IgD-negative memory B cell (primary cell): ENCODE data around the gene RAB8B. TPM values are rescaled to one million over a fixed set of nuclear protein-coding genes. Genes with fewer than 3 reads are reported as not detected.
A peak's percentile ranks its signal among the peaks of the same experiment; 100 is the strongest.

Source experiments
- H3K27ac Mint-ChIP-seq, 3 donors: one replicate each; pipeline ENCODE4 v1.8.0; 2020 to 2022; ENCODE audit warnings: mild to moderate bottlenecking in 3 of 3, mixed read lengths in 3 of 3, moderate library complexity in 1 of 3
- H3K27me3 Mint-ChIP-seq: one replicate; pipeline ENCODE4 v1.8.0; 2021; ENCODE audit warnings: mixed read lengths
- H3K36me3 Mint-ChIP-seq: one replicate; pipeline ENCODE4 v1.8.0; 2020; ENCODE audit warnings: mild to moderate bottlenecking, mixed read lengths
- H3K4me1 Mint-ChIP-seq, 3 donors: one replicate each; pipeline ENCODE4 v1.8.0; 2020 to 2022; ENCODE audit warnings: mixed read lengths in 3 of 3, mild to moderate bottlenecking in 1 of 3
- H3K4me3 Mint-ChIP-seq, 4 donors: one replicate each; pipeline ENCODE4 v1.8.0; 2020 to 2022; ENCODE audit warnings: mild to moderate bottlenecking in 4 of 4, mixed read lengths in 4 of 4, moderate library complexity in 3 of 4
- H3K9me3 Mint-ChIP-seq, 3 donors: one replicate each; pipeline ENCODE4 v1.8.0; 2020 to 2021; ENCODE audit warnings: mixed read lengths in 3 of 3, mild to moderate bottlenecking in 1 of 3
- polyA plus RNA-seq: library from polyadenylated mRNA; unstranded; fragments of 300-500 nt; fragmentation: Illumina TruSeq; gene quantifications from one replicate; pipeline ENCODE4 v1.2.3, GENCODE V29; 2021

RAB8B gene
- polyA plus RNA-seq, 1 donor from 2014 or later: 57.6 TPM

DNA sequence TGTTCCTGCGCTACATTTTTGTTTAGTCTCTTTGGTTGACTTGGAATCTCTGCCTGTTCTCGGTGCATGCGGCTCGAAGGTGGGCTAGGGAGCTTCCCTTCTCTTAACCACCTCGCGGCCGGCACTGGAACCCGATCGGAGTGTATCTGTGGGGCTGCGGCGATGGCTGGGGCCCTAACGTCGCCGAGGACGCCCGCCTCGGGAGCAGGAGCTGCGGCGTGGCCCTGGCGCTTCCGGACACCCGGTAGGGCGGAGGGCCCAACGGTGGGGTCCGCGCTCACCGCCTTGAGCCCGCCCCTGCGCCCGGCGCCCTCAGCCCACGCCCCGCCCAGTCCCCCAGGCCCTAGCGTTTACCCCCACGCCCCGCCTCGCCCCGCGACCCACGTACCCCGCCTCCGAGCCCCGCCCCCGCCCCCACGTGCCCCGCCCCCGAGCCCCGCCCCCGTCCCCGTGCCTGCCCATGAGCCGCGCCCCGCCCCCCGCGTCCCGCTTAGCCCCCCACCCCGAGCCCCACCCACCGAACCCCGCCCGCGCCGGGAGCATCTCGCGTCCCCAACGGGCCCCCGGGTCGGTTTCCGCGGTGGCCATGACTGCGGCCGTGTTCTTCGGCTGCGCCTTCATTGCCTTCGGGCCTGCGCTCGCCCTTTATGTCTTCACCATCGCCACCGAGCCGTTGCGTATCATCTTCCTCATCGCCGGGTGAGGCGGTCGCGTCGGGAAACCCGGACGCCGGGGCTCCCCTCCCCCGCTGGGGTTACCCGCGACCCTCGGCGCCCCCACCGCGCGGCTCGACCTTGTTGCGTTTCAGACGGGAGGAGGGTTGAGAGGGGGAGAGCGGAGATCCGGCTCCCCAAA is 87.9 kb downstream of the RAB8B start, which contains the start of gene APH1B:
Gene APH1B, plus strand, starts transcription at position 568 of the 855 bp plus-strand sequence. Its CDS starts 19 bp downstream, at position 587.
- H3K27ac Mint-ChIP-seq: peak within 1 kb of the TSS; percentile 60 to 97 (median 63)
- peaks cover 13 to 30% (median 17%) of the 10 kb centered on the region in 3 donors for H3K4me1 Mint-ChIP-seq
- H3K4me3 Mint-ChIP-seq: peak within 1 kb of the TSS; percentile 82 to 96 (median 88)
- no peaks in the 10 kb centered on the region for H3K27me3 Mint-ChIP-seq
- H3K9me3 Mint-ChIP-seq: no peaks in the 10 kb centered on the region
- no peaks in the 10 kb centered on the region for H3K36me3 Mint-ChIP-seq

DNA sequence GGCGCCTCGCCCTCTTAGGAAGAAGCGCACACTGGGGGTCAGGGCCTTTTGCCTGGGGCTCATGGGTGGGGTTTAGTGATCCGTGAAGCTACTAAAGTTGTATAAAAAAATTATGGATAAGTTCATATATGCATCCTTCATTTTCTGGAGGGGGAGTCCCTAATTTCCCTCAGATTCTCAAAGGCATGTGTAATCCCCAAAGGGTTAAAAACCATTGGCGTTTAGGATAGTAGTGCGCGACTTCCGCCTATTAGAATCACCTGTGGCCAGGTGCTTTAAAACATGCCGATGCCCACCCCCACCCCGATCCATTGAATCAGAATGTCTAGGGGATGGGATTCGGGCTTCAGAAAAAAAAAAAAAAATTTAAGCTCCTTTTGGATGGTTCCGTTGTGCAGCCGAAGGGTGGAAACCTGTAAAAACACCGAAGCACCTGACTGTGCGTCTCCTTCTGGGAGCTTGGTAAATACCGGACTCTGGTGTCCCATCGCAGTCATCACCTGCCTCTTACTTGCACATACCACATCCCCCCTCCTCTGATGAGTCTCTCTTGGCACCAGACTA is 88.6 kb downstream of the RAB8B start:
- Mint-ChIP-seq H3K4me3 (peak overlapping the region; percentile 81 to 95 (median 88)), H3K4me1 (peaks cover 14 to 30% (median 17%) of the 10 kb centered on the region in 3 donors), H3K36me3 (no peaks in the 10 kb centered on the region), H3K9me3 (no peaks in the 10 kb centered on the region), H3K27me3 (no peaks in the 10 kb centered on the region), H3K27ac (peak overlapping the region; percentile 55 to 97 (median 63))

DNA sequence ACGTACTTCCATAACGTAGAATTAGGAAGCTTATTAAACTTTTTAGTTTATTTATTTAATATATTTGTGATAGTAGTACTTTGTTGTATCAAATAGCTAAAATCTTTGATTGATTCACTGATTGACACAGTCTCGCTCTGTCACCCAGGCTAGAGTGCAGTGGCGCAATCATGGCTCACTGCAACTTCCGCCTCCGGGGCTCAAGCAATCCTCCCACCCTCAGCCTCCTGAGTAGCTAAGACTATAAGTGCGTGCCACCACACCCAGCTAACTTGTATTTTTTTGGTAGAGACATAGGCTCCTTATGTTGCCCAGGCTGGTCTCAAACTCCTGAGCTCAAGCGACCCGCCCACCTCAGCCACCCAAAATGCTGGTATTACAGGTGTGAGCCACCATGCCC is 93.7 kb downstream of the RAB8B start:
- peak overlapping the region in 1 of 4 donors; percentile 79 for H3K4me3 Mint-ChIP-seq
- no peak overlapping the region for H3K27ac Mint-ChIP-seq
- H3K4me1 Mint-ChIP-seq: peaks cover 12 to 14% (median 13%) of the 10 kb centered on the region in 3 donors
- no peaks in the 10 kb centered on the region for H3K9me3 Mint-ChIP-seq
- no peaks in the 10 kb centered on the region for H3K27me3 Mint-ChIP-seq
- H3K36me3 Mint-ChIP-seq: peaks cover 5% of the 10 kb centered on the region

DNA sequence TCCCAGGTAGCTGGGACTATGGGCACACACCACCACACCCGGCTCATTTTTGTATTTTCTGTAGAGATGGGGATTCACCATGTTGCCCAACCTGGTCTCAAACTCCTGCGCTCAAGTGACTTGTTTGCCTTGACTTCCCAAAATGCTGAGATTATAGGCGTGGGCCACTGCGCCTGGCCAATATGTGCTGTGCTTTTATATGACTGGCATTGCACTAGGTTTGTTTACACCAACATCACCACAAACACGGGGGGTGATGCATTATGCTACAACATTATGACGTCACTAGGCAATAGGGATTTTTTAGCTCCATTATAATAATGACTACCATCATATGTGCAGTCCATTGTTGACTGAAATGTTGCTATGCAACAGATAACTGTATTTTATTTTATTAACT is 94.9 kb downstream of the RAB8B start:
- H3K4me3 Mint-ChIP-seq: no peak overlapping the region
- H3K36me3 Mint-ChIP-seq: peaks cover 5% of the 10 kb centered on the region
- H3K27ac Mint-ChIP-seq: no peak overlapping the region
- H3K27me3 Mint-ChIP-seq: no peaks in the 10 kb centered on the region
- no peaks in the 10 kb centered on the region for H3K9me3 Mint-ChIP-seq
- peaks cover 2 to 8% (median 6%) of the 10 kb centered on the region in 3 donors for H3K4me1 Mint-ChIP-seq

- Mint-ChIP-seq H3K9me3 (no peaks in the 10 kb centered on the region), H3K27me3 (no peaks in the 10 kb centered on the region), H3K27ac (no peak overlapping the region), H3K4me1 (peaks cover 0 to 7% (median 6%) of the 10 kb centered on the region in 3 donors), H3K36me3 (peaks cover 8% of the 10 kb centered on the region), H3K4me3 (no peak overlapping the region)
Measured at GRCh38 chr15:63287109-63287508, 97.7 kb downstream of the RAB8B start.

DNA sequence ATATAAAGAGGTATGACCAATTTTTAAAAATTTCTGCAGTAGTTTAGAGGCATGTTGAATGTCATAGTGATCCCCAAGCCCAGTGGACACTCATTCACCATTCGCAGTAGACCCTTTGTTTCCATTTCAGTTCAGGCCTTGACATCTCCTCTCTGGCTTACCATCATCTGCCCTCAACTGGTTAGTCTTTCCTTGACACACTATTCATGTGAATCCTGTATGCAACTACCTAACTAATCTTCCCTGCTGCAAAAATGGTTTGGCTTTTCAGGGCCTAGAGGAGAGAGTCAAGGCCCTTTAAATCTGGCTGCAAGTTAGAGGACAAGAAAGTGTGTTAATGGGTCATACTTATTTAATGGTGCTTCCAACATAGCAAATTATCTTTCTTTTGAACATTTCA is 98.9 kb downstream of the RAB8B start:
- no peak overlapping the region for H3K27ac Mint-ChIP-seq
- H3K36me3 Mint-ChIP-seq: peaks cover 5% of the 10 kb centered on the region
- H3K4me3 Mint-ChIP-seq: no peak overlapping the region
- H3K4me1 Mint-ChIP-seq: peaks cover 4 to 11% (median 11%) of the 10 kb centered on the region in 3 donors
- H3K9me3 Mint-ChIP-seq: no peaks in the 10 kb centered on the region
- no peaks in the 10 kb centered on the region for H3K27me3 Mint-ChIP-seq

GRCh38 chr15:63288778-63289378 is 99.5 kb downstream of the RAB8B start:
- Mint-ChIP-seq H3K4me1 (peaks cover 4 to 11% (median 7%) of the 10 kb centered on the region in 3 donors), H3K27me3 (no peaks in the 10 kb centered on the region), H3K27ac (no peak overlapping the region), H3K36me3 (peaks cover 5% of the 10 kb centered on the region), H3K9me3 (no peaks in the 10 kb centered on the region), H3K4me3 (no peak overlapping the region)

GRCh38 chr15:63291507-63291906 is 102.1 kb downstream of the RAB8B start:
- Mint-ChIP-seq H3K27ac (no peak overlapping the region), H3K36me3 (peaks cover 3% of the 10 kb centered on the region)

DNA sequence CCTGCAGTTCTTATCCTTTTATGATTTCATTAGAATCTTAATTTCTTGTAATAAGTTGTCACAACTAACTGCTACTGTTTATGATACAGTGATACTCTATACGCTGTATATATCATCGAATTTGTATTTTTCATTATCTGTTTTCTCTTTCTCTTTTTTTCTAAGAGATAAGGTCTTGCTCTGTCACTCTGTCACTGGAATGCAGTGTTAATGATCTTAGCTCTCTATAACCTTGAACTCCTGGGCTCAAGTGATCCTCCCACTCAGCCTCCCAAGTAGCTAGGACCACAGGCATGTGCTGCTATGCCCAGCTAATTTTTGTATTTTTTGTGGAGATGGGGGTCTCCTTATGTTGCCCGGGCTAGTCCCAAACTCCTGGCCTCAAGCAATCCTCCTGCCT is 102.8 kb downstream of the RAB8B start:
- H3K27me3 Mint-ChIP-seq: no peaks in the 10 kb centered on the region
- H3K36me3 Mint-ChIP-seq: peaks cover 3% of the 10 kb centered on the region
- H3K4me3 Mint-ChIP-seq: no peak overlapping the region
- H3K4me1 Mint-ChIP-seq: peaks cover 8 to 11% (median 9%) of the 10 kb centered on the region in 3 donors
- H3K9me3 Mint-ChIP-seq: no peaks in the 10 kb centered on the region
- H3K27ac Mint-ChIP-seq: no peak overlapping the region

More at GRCh38 chr15:63291507-63291906, 102.1 kb downstream of the RAB8B start:
- Mint-ChIP-seq H3K4me1 (peaks cover 8 to 11% (median 9%) of the 10 kb centered on the region in 3 donors), H3K4me3 (no peak overlapping the region), H3K9me3 (no peaks in the 10 kb centered on the region), H3K27me3 (no peaks in the 10 kb centered on the region)

GRCh38 chr15:63292771-63293170 is 103.4 kb downstream of the RAB8B start:
- Mint-ChIP-seq H3K27ac (peak overlapping the region in 1 of 3 donors; percentile 80), H3K4me1 (peaks cover 8 to 11% (median 9%) of the 10 kb centered on the region in 3 donors), H3K9me3 (no peaks in the 10 kb centered on the region), H3K27me3 (no peaks in the 10 kb centered on the region), H3K36me3 (peaks cover 3% of the 10 kb centered on the region), H3K4me3 (no peak overlapping the region)

GRCh38 chr15:63294359-63294758 is 105.0 kb downstream of the RAB8B start:
- Mint-ChIP-seq H3K4me1 (peaks cover 5 to 9% (median 8%) of the 10 kb centered on the region in 3 donors), H3K27ac (no peak overlapping the region), H3K36me3 (peaks cover 3% of the 10 kb centered on the region), H3K4me3 (no peak overlapping the region), H3K27me3 (no peaks in the 10 kb centered on the region), H3K9me3 (no peaks in the 10 kb centered on the region)

DNA sequence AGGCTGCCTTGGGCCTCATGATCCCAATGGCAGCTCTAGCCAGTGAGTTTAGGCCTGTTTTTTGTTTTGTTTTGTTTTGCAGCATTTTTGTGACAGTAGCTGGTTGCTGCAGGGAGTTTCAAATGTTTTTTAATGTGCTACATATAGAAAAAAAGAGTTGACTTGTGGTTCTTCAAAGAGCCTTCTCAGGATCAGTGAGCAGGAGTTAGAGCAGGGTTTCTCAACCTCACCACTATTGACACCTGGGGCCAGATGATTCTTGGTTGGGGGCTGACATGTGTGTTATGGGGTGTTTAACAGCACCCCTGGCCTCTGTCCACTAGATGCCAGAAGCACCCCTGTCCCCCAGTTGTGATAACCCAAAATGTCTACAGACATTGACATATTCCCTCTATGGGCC is 105.9 kb downstream of the RAB8B start:
- no peak overlapping the region for H3K27ac Mint-ChIP-seq
- no peaks in the 10 kb centered on the region for H3K27me3 Mint-ChIP-seq
- H3K9me3 Mint-ChIP-seq: no peaks in the 10 kb centered on the region
- H3K36me3 Mint-ChIP-seq: peaks cover 3% of the 10 kb centered on the region
- peaks cover 5 to 9% (median 8%) of the 10 kb centered on the region in 3 donors for H3K4me1 Mint-ChIP-seq
- no peak overlapping the region for H3K4me3 Mint-ChIP-seq

- no peaks in the 10 kb centered on the region for H3K9me3 Mint-ChIP-seq
- peaks cover 2% of the 10 kb centered on the region for H3K36me3 Mint-ChIP-seq
- no peaks in the 10 kb centered on the region for H3K27me3 Mint-ChIP-seq
- H3K27ac Mint-ChIP-seq: no peak overlapping the region
- no peak overlapping the region for H3K4me3 Mint-ChIP-seq
- H3K4me1 Mint-ChIP-seq: peaks cover 5 to 9% (median 8%) of the 10 kb centered on the region in 3 donors
Measured at GRCh38 chr15:63296195-63296594, 106.8 kb downstream of the RAB8B start.

DNA sequence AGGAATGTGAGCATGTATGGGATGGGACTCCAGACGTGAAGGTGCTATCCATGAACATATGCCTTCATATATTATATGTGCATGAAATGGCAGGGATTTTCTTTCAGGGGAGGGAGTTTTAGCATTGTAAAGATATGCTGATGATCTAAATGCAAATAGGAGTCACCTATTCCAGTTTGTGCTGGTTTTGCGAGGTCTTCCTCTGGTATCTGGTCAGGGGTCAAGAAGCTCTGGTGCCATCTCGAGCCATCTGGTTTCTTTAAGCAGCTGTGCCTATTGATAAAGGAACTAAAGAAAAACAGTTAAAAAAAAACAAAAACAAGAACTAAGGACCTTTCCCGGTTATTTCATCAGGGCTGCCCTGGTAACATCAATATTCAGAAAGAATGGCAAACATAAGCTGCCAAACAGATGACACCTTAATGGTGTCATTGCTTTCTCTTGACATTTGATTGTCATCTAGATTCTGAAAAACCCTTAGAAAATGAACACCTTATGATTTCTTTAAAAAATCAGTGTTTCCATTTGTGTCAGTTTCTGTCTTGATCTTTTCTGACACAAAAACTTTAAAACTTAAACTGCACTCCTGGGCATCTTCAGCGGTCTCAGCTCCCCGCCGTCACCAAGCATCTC is 110.7 kb downstream of the RAB8B start:
- Mint-ChIP-seq H3K27me3 (no peaks in the 10 kb centered on the region), H3K9me3 (no peaks in the 10 kb centered on the region), H3K36me3 (peaks cover 14% of the 10 kb centered on the region), H3K4me3 (no peak overlapping the region), H3K4me1 (no peaks in the 10 kb centered on the region), H3K27ac (no peak overlapping the region)

DNA sequence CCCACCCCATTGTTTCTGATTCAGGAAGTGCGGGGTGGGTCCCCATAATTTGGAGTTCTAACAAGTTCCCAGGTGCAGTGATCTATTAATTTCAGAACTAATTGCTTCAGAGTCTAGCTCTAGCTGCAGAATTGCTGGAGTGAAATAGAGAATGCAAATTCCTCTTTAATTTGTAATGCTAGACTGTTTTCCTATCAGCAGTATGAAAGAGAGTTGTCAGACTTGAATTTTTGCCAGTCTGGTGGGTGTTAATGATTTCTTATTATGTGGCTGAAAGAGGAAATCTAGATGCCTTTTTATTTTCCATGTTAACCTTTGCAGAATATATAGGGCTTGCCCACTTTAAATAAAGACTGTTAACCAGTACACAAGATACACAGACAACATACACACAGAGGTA is 111.7 kb downstream of the RAB8B start:
- Mint-ChIP-seq H3K4me1 (no peaks in the 10 kb centered on the region), H3K27me3 (no peaks in the 10 kb centered on the region), H3K27ac (no peak overlapping the region), H3K36me3 (peaks cover 16% of the 10 kb centered on the region), H3K4me3 (no peak overlapping the region), H3K9me3 (no peaks in the 10 kb centered on the region)
